Aorta (tissue), 4 donors: ENCODE measurements around the gene TMEM62. TPM values are rescaled to one million over a fixed set of nuclear protein-coding genes. Genes with fewer than 3 reads are reported as not detected.

ENCODE experiments used
- polyA plus RNA-seq, 2 donors: library from polyadenylated mRNA; stranded (reverse); fragments of 200-250 nt; gene quantifications; one replicate each; pipeline ENCODE4 v1.2.3, GENCODE V29; 2013
- total RNA-seq, 2 donors: library from RNA; stranded (reverse); fragmentation: NEBNext Ultra II Directional; extraction: Animal tissue kit (Norgen Biotek cat#: 25700); gene quantifications; one replicate each; pipeline ENCODE4 v1.2.1, GENCODE V29; 2021
- donor health status: healthy with polysubstance abuse.
- donor health status: Bipolar disorder and iron deficiency.
- donor health status: DM: no; HTN: no; CAD: no.
- donor health status: DM: yes; HTN: yes; CAD: no.

Gene TMEM62
- total and polyA plus RNA-seq, 4 donors, result 13.8 to 28.9 (median 24.3) TPM

Other genes starting within 250 kb of the TMEM62 start
- gene TTBK2, start 212.8 kb upstream of the TMEM62 start, total RNA-seq, result 10 to 100 TPM; 34.4 to 37.6 TPM
- gene TTBK2, start 212.8 kb upstream of the TMEM62 start, polyA plus RNA-seq, result 10 to 100 TPM in 1 of 2 donors, 1 to 10 TPM in 1; 7.2 to 11.3 TPM
- gene UBR1, start 27.5 kb upstream of the TMEM62 start, total RNA-seq, result 10 to 100 TPM; 40.6 to 43.7 TPM
- 1 to 10 TPM; 4.0 to 9.3 TPM for gene UBR1, start 27.5 kb upstream of the TMEM62 start, polyA plus RNA-seq
- 10 to 100 TPM; 60.7 to 68.7 TPM for gene CCNDBP1, start 51.8 kb downstream of the TMEM62 start, total RNA-seq
- 10 to 100 TPM; 82.8 to 90.3 TPM for gene CCNDBP1, start 51.8 kb downstream of the TMEM62 start, polyA plus RNA-seq
- under 1 TPM in 1 of 2 donors, not detected in 1; 0.60 TPM for gene EPB42, start 87.4 kb downstream of the TMEM62 start, total RNA-seq
- gene EPB42, start 87.4 kb downstream of the TMEM62 start, polyA plus RNA-seq, result not detected
- under 1 TPM in 1 of 2 donors, not detected in 1; 0.84 TPM for gene TGM5, start 133.3 kb downstream of the TMEM62 start, total RNA-seq
- not detected for gene TGM5, start 133.3 kb downstream of the TMEM62 start, polyA plus RNA-seq
- not detected for gene TGM7, start 168.7 kb downstream of the TMEM62 start, total RNA-seq
- not detected for gene TGM7, start 168.7 kb downstream of the TMEM62 start, polyA plus RNA-seq
- gene LCMT2, start 197.0 kb downstream of the TMEM62 start, total RNA-seq, result 1 to 10 TPM; 7.5 to 9.2 TPM
- gene LCMT2, start 197.0 kb downstream of the TMEM62 start, polyA plus RNA-seq, result 1 to 10 TPM; 1.3 to 4.3 TPM
- gene ZSCAN29, start 237.5 kb downstream of the TMEM62 start, total RNA-seq, result 10 to 100 TPM; 20.3 to 21.7 TPM
- 1 to 10 TPM; 4.2 to 5.0 TPM for gene ZSCAN29, start 237.5 kb downstream of the TMEM62 start, polyA plus RNA-seq
- gene TUBGCP4, start 237.5 kb downstream of the TMEM62 start, total RNA-seq, result 10 to 100 TPM; 14.6 to 16.3 TPM
- 1 to 10 TPM; 3.5 to 6.0 TPM for gene TUBGCP4, start 237.5 kb downstream of the TMEM62 start, polyA plus RNA-seq